ENCODE data around the gene BRSK1.

BRSK1 gene

DNA sequence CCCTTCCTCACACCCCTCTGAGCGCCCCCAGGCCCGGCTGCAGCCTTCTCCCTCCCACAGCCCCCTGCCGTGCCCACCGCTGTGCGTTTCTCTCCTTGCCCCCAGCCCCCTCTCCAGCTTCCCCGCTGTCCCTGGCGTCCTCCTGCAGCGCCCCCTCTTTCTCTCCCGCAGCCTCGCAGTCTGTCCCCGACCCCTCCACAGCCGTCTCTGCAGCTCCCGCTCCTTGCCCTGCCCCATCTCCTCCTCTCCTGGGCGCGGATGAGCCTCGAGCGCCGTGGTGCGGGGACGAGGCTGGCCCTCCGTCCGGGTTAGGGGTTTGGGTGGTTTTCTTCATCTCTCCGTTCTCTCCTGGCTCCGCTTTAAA, 57.0 kb downstream of the BRSK1 start:
- no peak for TF ChIP-seq ZFX (IDR thresholded peaks at IDR 0.05; ENCODE audit: borderline replicate concordance)
- TF ChIP-seq, protein P1, sequence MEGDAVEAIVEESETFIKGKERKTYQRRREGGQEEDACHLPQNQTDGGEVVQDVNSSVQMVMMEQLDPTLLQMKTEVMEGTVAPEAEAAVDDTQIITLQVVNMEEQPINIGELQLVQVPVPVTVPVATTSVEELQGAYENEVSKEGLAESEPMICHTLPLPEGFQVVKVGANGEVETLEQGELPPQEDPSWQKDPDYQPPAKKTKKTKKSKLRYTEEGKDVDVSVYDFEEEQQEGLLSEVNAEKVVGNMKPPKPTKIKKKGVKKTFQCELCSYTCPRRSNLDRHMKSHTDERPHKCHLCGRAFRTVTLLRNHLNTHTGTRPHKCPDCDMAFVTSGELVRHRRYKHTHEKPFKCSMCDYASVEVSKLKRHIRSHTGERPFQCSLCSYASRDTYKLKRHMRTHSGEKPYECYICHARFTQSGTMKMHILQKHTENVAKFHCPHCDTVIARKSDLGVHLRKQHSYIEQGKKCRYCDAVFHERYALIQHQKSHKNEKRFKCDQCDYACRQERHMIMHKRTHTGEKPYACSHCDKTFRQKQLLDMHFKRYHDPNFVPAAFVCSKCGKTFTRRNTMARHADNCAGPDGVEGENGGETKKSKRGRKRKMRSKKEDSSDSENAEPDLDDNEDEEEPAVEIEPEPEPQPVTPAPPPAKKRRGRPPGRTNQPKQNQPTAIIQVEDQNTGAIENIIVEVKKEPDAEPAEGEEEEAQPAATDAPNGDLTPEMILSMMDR (IDR thresholded peaks at IDR 0.05), result no peak
- H3K27ac ChIP-seq, result peak overlapping the region; percentile 97

DNA sequence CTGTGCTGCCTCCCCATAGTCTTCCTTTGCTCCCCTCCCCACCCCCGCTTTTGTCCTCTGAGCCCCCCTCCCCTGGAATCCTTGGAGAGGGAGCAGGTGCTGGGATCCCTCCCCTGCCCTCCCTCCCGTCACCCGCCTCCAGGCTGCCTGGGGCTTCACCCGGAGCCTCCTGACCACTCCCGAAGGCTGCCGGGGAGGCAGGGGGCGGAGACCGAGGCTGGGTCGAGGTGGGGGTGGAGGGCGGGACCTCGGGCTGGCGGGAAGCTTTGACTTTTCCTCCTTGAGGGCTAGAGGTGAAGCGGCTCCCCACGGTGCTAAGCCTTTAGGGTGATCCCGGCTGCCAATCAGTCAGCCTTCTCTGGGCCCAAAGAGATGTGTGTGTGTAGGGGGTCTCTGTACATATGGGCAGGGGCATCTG, 57.4 kb downstream of the BRSK1 start:
- TF ChIP-seq, protein P1 (IDR thresholded peaks at IDR 0.05), result no peak
- no peak for TF ChIP-seq ZFX (IDR thresholded peaks at IDR 0.05; ENCODE audit: borderline replicate concordance)
- peak overlapping the region; percentile 97 for H3K27ac ChIP-seq

DNA sequence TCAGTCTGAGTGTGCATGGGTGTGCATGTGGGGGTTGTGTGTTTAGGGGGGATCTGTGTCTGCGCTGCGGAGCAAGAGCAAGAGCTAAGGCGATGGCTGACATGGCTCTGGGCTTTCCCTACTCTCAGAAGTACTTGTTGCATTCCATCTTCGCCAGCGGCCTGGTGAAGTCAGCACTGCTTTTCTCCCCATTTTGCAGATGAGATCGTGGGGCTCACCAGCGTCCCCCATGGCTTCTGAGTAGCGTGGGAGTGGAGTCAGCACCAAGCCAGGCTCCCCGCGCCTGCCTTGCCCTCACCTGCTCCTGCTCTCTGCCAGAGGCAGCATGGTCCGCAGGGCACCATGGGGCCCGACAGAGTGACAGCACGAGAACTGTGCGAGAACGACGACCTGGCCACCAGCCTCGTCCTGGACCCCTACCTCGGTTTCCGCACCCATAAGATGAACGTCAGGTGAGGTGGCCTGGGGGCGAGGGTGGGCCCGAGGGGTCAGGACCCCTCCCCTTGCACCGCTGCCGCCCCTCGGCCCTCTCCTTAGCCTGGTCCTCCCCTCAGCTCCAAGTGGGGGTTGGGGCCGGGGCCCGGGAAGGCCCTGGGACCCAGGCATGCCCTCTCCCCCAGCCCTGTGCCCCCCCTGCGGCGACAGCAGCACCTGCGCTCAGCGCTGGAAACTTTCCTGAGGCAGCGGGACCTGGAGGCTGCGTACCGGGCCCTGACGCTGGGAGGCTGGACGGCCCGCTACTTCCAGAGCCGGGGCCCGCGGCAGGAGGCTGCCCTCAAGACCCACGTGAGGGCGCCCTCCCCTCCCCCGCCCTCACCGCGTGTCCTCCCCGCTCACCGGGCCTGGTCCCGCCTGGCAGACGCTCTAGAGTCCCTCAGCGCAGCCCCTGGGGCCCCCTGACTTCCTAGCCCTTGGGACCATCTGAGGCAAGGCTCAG, 58.1 kb downstream of the BRSK1 start:
- H3K27ac ChIP-seq, result peak overlapping the region; percentile 97
- TF ChIP-seq, protein P1 (IDR thresholded peaks at IDR 0.05), result no peak
- no peak for TF ChIP-seq ZFX (IDR thresholded peaks at IDR 0.05; ENCODE audit: borderline replicate concordance)

DNA sequence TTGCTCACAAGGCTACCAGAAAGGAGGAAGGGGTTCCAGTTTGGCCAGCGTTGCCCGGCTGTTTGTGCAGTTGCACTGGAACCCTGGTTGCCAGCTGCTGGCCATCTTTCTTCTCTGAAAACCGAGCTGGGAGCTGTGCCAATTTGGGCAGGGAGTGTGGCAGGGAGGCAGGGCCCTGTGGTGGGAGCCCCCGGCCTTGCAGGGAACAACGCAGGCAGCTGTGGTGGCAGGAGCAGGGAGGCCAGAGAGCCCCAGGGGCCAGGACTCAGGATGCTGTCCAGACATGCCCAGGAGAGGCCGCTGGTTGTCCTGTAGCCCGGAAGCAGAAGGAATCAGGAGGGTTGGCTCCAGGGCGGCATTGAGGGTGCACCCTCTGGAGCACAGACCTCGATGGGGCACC, 60.6 kb downstream of the BRSK1 start:
- TF ChIP-seq ZFX (IDR thresholded peaks at IDR 0.05; ENCODE audit: borderline replicate concordance), result no peak
- TF ChIP-seq, protein P1 (IDR thresholded peaks at IDR 0.05), result no peak
- H3K27ac ChIP-seq, result no peak overlapping the region

DNA sequence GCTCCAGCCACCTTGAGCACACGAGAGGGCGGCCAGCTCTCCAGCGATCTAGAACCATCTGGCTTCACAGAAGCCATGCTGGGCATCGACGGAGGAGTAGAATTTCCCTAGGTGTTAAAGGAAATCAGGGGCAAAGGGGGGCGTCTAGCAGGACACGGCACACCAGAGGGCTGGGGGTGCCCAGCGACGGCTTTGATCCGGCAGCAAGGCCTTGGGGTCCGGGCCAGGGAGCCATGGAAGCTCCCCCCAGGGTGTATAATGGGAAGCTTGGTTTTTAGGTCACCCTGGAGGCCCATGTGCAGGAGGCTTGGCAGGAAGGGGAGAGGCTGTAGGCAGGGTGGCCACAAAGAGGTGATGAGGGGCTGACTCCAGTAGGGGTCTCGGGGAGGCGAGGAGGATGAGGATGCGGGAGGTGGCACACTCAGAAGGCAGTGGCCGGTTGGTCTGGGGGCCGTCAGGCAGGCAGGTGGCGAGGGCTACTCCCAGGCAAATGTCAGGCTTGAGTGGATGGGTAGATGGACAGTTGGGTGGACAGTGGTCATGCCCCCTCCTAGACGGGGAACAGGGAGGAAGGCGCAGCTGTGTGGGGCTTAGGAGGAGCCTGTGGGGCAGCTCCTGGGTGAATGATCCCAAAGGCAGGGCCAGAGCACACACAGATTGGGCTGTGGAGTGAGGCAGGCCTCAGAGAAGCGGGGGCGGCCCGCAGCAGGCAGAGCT, 61.5 kb downstream of the BRSK1 start:
- TF ChIP-seq, protein P1 (IDR thresholded peaks at IDR 0.05), result no peak
- no peak for TF ChIP-seq ZFX (IDR thresholded peaks at IDR 0.05; ENCODE audit: borderline replicate concordance)
- peak overlapping the region; percentile 15; the same call in 1 of the 2 replicates for H3K27ac ChIP-seq

DNA sequence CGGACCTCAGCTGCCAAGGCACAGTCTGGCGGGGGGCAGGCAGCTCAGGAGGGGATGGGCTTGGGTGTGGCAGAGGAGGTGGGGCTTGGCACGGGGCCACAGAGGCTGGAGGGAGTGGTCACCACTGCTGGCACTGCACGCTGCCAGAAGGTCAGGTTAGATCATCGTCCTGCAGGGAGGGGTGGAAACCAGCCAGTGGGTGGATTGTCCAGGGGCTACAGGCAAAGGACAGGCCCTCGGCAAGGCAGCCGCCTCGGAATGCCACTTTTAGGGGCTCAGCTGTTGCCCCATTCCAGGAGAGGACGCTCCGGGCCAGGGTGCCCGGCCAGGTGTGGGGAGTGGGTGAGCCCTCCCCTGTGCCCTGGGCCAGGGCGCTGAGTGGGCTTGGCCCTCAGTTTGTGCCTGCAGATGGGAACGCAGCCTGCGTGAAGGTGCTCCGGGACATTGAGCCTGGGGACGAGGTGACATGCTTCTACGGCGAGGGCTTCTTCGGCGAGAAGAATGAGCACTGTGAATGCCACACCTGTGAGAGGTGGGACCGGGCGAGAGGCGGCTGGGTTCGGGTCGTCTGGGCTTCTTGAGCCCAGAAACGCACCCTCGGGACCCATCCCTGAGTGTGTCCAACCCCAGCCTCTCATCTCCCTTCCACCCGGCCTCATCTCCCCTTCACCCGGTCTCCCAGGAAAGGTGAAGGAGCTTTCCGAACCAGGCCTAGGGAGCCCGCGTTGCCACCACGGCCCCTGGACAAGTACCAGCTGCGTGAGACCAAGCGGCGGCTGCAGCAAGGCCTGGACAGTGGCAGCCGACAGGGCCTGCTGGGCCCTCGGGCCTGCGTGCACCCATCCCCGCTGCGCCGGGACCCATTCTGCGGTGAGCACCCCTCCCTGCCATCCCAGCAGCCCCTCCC, 62.3 kb downstream of the BRSK1 start:
- H3K27ac ChIP-seq, result peak overlapping the region; percentile 15; the same call in 1 of the 2 replicates
- TF ChIP-seq, protein P1 (IDR thresholded peaks at IDR 0.05), result no peak

All from 22Rv1 (cell line).